HG03571 (cell line): ENCODE results near the gene ELOB.
A peak's percentile ranks its signal among the peaks of the same experiment; 100 is the strongest.

Experiments used
- ATAC-seq: cut with Tn5 transposase; IDR thresholded peaks from one replicate; pipeline ENCODE4 v1.9.1; 2021; ENCODE audit not compliant: unreplicated experiment

The ELOB gene

DNA sequence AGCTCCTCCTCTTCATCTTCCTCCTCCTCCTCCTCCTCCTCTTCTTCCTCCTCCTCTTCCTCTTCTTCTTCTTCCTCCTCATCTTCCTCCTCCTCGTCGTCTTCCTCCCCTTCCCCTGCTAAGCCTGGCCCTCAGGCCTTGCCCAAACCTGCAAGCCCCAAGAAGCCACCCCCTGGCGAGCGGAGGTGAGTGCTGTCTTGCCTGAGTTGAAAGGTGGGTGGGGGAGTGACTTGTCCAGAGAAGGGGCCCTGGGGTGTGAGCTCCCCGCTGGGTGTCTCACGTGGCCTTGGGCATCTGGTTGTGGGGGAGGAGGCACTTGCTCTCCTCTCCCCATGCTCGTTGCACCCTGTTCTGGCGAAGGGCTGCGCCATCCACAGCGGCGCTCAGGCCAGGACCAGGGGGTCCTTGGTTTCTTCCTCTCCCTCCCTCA lies 8.0 kb downstream of the ELOB start:
- ATAC-seq: no peak

DNA sequence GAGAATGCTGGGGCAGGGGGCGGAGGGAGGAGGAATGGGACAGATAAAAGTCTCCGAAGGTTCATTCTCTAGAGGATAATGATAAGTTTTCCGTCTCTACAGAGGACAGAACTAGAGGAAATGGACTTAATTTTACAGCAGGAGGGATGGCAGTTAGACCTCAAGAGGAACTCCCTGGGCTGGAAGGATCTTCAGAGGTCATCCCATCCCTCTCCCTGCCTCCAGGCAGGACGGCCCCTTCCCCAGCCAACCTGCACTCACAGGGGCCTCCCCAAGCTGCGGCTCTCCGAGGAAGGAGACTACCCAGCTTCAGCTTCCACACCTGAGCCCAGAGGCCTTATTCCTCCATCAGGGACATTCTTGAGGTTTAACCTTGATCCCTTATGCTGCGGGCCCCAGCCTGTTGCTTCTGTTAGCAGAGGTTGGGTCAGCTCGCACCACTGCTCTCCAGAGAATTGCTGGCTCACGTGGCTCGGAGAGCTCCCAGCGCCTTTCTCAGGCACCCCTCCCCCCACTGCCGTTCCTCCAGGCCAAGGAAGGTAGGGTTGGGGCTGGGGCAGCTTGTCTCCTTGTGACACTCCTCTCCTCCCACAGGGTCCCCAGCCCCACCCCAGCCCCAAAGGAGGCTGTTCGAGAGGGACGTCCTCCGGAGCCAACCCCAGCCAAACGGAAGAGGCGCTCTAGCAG lies 8.5 kb downstream of the ELOB start:
- ATAC-seq: no peak

DNA sequence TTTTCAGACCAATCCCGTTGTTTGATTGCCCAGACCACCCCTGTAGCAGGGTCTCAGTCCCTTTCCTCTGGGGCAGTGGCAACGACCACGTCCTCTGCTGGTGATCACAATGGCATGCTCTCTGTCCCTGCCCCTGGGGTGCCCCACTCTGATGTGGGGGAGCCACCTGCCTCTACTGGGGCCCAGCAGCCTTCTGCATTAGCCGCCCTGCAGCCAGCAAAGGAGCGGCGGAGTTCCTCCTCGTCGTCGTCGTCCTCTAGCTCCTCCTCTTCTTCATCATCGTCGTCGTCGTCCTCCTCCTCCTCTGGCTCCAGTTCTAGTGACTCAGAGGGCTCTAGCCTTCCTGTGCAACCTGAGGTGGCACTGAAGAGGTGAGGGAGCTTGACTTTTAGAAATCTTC lies 9.2 kb downstream of the ELOB start:
- ATAC-seq: no peak

DNA sequence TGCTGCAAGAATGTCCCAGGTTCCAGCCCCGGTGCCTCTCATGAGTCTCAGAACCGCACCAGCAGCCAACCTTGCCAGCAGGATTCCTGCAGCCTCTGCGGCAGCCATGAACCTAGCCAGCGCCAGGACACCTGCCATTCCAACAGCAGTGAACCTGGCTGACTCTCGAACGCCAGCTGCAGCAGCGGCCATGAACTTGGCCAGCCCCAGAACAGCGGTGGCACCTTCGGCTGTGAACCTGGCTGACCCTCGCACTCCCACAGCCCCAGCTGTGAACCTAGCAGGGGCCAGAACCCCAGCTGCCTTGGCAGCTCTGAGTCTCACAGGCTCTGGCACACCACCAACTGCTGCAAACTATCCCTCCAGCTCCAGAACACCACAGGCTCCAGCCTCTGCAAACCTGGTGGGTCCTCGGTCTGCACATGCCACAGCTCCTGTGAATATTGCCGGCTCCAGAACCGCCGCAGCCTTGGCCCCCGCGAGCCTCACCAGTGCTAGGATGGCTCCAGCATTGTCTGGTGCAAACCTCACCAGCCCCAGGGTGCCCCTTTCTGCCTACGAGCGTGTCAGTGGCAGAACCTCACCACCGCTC lies 9.8 kb downstream of the ELOB start:
- ATAC-seq: no peak

- no peak for ATAC-seq
These were observed 10.5 kb downstream of the ELOB start for GRCh38 chr16:2766430-2767139.

- ATAC-seq: no peak
These were observed 11.3 kb downstream of the ELOB start for GRCh38 chr16:2765462-2766404.

GRCh38 chr16:2764718-2765117 lies 12.4 kb downstream of the ELOB start:
- ATAC-seq: no peak

- no peak for ATAC-seq
These were observed 13.9 kb downstream of the ELOB start for GRCh38 chr16:2763173-2763572.

GRCh38 chr16:2762711-2763110 lies 14.4 kb downstream of the ELOB start:
- no peak for ATAC-seq

- no peak for ATAC-seq
These were observed 15.0 kb downstream of the ELOB start for GRCh38 chr16:2761886-2762583.

DNA sequence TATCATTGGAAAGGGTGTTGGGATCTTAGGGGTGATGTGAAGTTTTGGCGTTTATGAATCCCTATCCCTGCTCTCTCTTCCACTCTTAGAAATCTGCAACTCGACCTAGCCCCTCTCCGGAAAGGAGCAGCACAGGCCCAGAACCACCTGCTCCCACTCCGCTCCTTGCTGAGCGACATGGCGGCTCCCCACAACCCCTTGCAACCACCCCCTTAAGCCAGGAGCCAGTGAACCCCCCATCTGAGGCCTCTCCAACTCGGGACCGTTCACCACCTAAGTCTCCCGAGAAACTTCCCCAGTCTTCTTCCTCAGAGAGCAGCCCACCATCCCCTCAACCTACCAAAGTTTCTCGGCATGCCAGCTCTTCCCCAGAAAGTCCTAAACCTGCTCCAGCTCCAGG lies 15.6 kb downstream of the ELOB start:
- no peak for ATAC-seq

GRCh38 chr16:2757344-2757743 lies 19.7 kb downstream of the ELOB start:
- no peak for ATAC-seq

DNA sequence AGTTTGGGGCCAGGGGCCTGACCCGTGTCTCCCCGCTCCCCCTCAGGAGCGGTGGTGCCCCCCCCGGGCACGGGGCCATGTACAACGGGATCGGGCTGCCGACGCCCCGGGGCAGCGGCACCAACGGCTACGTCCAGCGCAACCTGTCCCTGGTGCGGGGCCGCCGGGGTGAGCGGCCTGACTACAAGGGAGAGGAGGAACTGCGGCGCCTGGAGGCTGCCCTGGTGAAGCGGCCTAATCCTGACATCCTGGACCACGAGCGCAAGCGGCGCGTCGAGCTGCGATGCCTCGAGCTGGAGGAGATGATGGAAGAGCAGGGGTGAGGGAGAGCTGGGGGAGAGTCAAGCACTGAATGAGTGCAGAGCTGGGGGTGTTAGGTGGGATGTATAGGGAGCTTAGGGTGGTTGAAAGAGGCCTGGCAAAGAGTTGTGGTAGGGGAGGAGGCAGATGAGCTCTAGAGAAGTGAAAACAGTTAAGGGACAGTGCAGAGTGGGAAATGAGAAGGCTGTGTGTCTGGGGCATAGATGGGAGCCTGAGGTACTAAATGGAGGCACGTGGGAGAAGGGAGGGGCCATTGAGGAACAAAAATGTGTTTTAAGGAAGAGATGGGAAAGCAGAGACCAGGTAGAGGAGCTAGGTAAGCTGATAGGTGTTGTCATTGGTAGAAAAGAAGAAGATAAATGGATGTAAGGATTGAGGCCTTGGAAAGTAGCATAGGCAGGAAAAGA lies 20.6 kb downstream of the ELOB start:
- no peak for ATAC-seq

DNA sequence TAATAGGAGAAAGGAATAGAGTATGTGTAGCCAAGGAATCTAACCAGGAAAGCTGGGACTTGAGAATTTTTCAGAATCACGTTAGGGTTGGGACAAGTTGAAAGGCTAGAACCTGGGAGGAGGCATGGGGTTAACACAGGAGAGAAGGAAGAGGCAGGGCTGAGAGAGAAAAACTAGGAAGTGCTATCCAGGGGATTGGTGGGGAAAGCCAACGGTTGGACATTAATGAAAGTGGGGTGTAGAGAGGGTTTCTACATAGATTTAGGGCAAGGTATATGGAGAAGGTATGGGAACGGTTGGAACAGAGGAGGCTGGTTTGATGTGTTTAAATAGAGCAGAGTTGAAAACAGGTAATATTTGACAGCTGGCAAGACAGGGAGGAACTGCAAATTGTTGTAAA lies 21.9 kb downstream of the ELOB start:
- ATAC-seq: no peak

- no peak for ATAC-seq
These were observed 23.4 kb downstream of the ELOB start for GRCh38 chr16:2753733-2754020.

DNA sequence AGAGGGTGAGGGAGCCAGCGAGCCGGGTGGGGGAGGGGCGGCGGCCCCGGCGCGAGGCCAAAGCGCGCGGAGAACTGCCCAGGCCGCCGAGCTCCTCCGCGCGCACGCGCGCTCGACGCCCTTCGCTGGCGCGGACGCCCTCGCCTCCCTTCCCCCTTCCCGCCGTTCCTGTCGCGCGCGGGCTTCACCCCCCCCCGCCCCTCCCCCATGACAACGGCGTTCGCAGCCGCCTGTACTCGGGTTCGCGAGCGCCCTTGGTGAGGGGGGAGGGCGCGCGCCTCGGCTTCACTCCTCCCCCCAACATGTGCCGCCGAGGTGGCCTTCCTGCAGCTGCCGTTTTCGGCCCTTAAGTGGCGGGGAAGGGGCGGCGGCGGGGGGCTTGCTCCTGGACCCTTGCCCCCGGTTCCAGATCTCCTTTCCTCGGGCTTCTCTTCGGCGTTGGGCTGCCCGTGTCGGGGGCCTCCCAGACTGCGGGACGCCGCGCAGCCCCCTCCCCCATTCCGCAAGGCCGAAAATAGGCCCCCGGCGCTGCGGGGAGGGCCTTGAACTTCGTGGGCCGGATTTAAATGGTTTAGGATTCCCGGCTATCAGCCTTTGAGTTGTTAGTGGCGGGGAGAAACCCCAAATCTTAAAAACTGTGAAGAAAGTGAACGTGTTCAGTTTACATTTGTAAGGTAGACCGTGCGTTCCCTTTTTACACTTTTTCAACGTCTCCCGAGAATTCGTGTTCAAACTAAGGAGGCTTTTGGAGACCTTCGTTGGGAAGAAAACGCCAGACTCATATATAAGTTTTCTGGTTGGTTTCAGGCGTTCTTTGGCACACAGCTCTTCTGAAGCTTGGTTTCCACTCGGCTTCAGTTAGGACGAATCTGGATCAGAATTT lies 24.0 kb downstream of the ELOB start:
- ATAC-seq: peak; percentile 40

DNA sequence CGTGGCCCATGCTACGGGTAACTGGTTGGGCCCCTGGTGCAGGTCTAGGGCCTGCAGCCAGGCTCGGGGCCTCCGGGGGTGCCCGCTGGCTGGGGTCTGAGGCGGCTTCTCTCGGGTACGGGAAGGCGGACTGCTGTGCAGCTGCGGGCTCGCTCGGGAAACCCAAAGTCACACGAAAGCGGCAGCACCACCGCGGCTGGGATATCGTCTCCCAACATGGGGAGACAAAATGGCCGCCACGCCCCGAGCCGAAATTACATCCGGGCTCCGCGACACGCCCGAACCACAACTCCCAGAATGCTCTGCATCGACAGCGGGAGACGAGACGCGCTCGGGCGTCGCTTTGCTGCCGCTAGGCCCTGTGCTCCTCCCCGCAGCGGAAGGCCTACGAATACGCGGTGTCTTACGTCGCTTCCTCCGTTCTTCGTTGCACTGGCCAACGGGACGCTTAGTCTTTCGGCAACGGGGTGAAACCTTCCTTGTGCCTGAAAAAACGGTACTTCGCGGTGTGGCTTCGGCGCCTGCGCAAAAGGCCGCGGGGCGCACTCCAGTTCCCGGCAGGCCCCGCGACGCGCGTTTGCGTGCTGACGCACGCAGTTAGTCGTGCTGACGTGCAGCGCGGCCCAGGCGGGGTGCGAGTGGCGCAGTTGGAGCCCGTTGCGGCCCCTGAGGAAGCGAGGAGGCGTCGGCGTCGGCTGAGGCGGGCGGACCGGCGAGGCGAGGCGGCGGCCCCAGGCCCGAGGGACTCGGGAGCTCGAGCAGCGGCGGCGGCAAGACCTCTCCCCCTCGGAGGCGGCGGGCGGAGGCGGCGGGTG lies 24.8 kb downstream of the ELOB start, which contains the start of gene SRRM2:
Gene SRRM2, plus strand, starts transcription at position 604 of the 815 bp plus-strand sequence. CDS start 3,727 bp downstream, outside the sequence.
- ATAC-seq: peak; percentile 84

DNA sequence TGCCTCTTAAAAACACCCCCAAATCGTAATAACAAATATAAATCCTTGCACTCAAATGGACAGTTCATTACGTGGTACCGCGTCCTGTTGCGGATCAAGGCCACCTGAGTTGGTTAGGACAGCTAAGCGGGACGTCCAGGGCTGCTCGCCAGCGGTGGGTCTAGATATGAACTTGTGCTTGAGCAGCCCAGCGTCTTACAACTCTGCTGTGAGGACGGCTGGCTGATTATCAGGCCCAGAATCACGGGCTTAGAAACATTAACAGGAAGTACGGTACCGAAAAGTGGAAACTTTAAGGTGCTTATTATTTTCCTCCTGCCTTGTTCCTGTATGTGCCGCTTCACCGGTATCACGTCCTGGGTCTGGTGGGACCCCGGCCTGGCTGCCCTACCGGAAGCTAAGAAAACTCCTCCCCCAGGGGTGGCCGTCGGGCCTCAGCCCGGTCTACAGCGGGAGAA lies 25.5 kb downstream of the ELOB start:
- peak; percentile 7 for ATAC-seq
